22Rv1 (cell line): ENCODE data around the gene NLGN2.

Experiments used
- H3K27ac ChIP-seq: fragments of 450-650 bp; 2 replicates; pipeline ENCODE4 v1.5.1; 2017
- CTCF ChIP-seq: fragments of 450-650 bp; IDR thresholded peaks from 2 replicates; pipeline ENCODE4 v1.5.1; 2017; ENCODE audit warnings: mild to moderate bottlenecking
- ZFX ChIP-seq: fragments of 450-650 bp; IDR thresholded peaks from 2 replicates; pipeline ENCODE4 v1.6.1; 2017; ENCODE audit warnings: antibody characterized with exemption, borderline replicate concordance

NLGN2 gene

GRCh38 chr17:7444682-7445618 is 37.3 kb downstream of the NLGN2 start, which contains the start of gene CHRNB1:
Gene CHRNB1 (plus strand): TSS chr17:7445061. CDS start chr17:7445128, 67 bp downstream.
- H3K27ac ChIP-seq, result peak within 1 kb of the TSS; percentile 82

GRCh38 chr17:7445619-7445968 is 37.9 kb downstream of the NLGN2 start:
- H3K27ac ChIP-seq, result peak overlapping the region; percentile 82
- TF ChIP-seq ZFX (no peak), CTCF (no peak)

More at GRCh38 chr17:7444682-7445618, 37.3 kb downstream of the NLGN2 start, which contains the start of gene CHRNB1:
- TF ChIP-seq ZFX, result no peak
- peak; percentile 31 for TF ChIP-seq CTCF

GRCh38 chr17:7448461-7448860 is 40.8 kb downstream of the NLGN2 start:
- no peak overlapping the region for H3K27ac ChIP-seq
- TF ChIP-seq ZFX, result no peak
- no peak for TF ChIP-seq CTCF

- 0 out of 2 replicates have a peak overlapping the region, but pooled peaks have one; percentile 13 for H3K27ac ChIP-seq
- TF ChIP-seq CTCF, result no peak
- no peak for TF ChIP-seq ZFX
Measured at GRCh38 chr17:7459961-7460545, 52.4 kb downstream of the NLGN2 start.

GRCh38 chr17:7460850-7461660 is 53.4 kb downstream of the NLGN2 start:
- no peak overlapping the region for H3K27ac ChIP-seq
- TF ChIP-seq ZFX (no peak), CTCF (no peak)

- no peak for TF ChIP-seq ZFX
- no peak for TF ChIP-seq CTCF
Measured at GRCh38 chr17:7462474-7463371, 55.1 kb downstream of the NLGN2 start.

More at GRCh38 chr17:7462474-7463371, 55.1 kb downstream of the NLGN2 start:
- no peak overlapping the region for H3K27ac ChIP-seq
